Adrenal gland (tissue), 12 donors: ENCODE measurements around the gene ERLIN1. TPM values are rescaled to one million over a fixed set of nuclear protein-coding genes. Genes with fewer than 3 reads are reported as not detected.

Experiments
- DNase-seq, 7 donors: peaks; one replicate each; pipeline ENCODE4 v3.0.0-alpha.2; 2019 to 2020
- H3K27ac ChIP-seq, 5 donors: fragments of 200-600 bp; sonication (generic) in 4 of 5; 1 replicate in 3 of 5; 2 replicates in 2 of 5; pipeline versions ENCODE4 v1.5.1 to v1.8.0; 2016 to 2020; ENCODE audit warnings: mild to moderate bottlenecking in 1 of 5
- H3K27me3 ChIP-seq: fragments of 200-600 bp; 2 replicates; pipeline ENCODE4 v1.8.0; 2021
- H3K36me3 ChIP-seq, 2 donors: fragments of 200-600 bp; replicated peaks in 1 of 2; 1 replicate in 1 of 2; 2 replicates in 1 of 2; pipeline versions ENCODE4 v1.5.1 to v1.8.0; 2018 to 2022
- H3K4me1 ChIP-seq, 2 donors: fragments of 200-600 bp; replicated peaks in 1 of 2; 1 replicate in 1 of 2; 2 replicates in 1 of 2; pipeline versions ENCODE4 v1.5.1 to v1.8.0; 2018 to 2021
- H3K4me3 ChIP-seq, 4 donors: fragments of 200-600 bp; sonication (generic) in 3 of 4; one replicate each; pipeline ENCODE4 v1.5.1; 2016 to 2018
- H3K9me3 ChIP-seq, 3 donors: fragments of 200-600 bp; sonication (generic) in 1 of 3; replicated peaks in 1 of 3; 1 replicate in 2 of 3; 2 replicates in 1 of 3; pipeline versions ENCODE4 v1.5.1 to v1.8.0; 2016 to 2021
- POLR2A ChIP-seq, 2 donors: fragments of 450-650 bp; IDR thresholded peaks; one replicate each; pipeline ENCODE4 v1.6.1; 2017; ENCODE audit warnings: antibody characterized with exemption in 2 of 2, mild to moderate bottlenecking in 2 of 2, moderate library complexity in 1 of 2
- WGBS, 4 donors: extraction: QIAGEN DNeasy Blood & Tissue Kit in 2 of 4; methylation state at CpG; one replicate each; pipeline versions ENCODE4 v1.1.5 to v1.1.7; 2013 to 2017; 5-methylcytosine and 5-hydroxymethylcytosine counted together
- intact Hi-C, 2 donors: fragments of 100-400 bp; cut with DNase I; formaldehyde crosslinking; loops; one replicate each; pipeline versions ENCODE4 v1.14.1 to v1.15.0; 2022 to 2023
- polyA plus RNA-seq, 3 donors: library from polyadenylated mRNA; stranded (reverse); fragments of 200-250 nt in 2 of 3; fragments of 350-450 nt in 1 of 3; fragmentation: Illumina TruSeq in 1 of 3; extraction: RNeasy Lipid Tissue Mini Kit (QIAGEN cat#74804) in 1 of 3; gene quantifications; one replicate each; pipeline ENCODE4 v1.2.3, GENCODE V29; 2013 to 2014
- total RNA-seq, 9 donors: library from RNA; depleted of rRNA in 4 of 9; stranded (reverse); fragments of >200 nt in 4 of 9; fragments of 120-200 nt in 1 of 9; fragmentation: NEBNext Ultra II Directional in 1 of 9; extraction: Animal tissue kit (Norgen Biotek cat#: 25700) in 1 of 9; gene quantifications; one replicate each; pipeline versions ENCODE4 v1.1.0 to v1.2.4, GENCODE V29; 2013 to 2023
- TF ChIP-seq, protein P1 (sequence below), 6 experiments: fragments of 450-650 bp in 4 of 6; fragments of 200-600 bp in 2 of 6; sonication (generic) in 1 of 6; IDR thresholded peaks; 1 replicate in 5 of 6; 2 replicates in 1 of 6; pipeline versions ENCODE4 v1.5.1 to v1.8.0; 2016 to 2021; ENCODE audit warnings: antibody characterized with exemption in 6 of 6, mild to moderate bottlenecking in 2 of 6, moderate library complexity in 1 of 6
- donor health status: healthy with polysubstance abuse.
- donor health status: Bipolar disorder and iron deficiency.
- donor health status: DM: yes; HTN: yes; CAD: no.
- donor health status: DM: no; HTN: no; CAD: no.
- donor health status: DM: no; HTN: no; CAD: no.
- donor health status: DM: yes; HTN: yes; CAD: no.

ERLIN1 gene
- total and polyA plus RNA-seq, 12 donors = 3.6 to 32.8 (median 19.2) TPM

DNA sequence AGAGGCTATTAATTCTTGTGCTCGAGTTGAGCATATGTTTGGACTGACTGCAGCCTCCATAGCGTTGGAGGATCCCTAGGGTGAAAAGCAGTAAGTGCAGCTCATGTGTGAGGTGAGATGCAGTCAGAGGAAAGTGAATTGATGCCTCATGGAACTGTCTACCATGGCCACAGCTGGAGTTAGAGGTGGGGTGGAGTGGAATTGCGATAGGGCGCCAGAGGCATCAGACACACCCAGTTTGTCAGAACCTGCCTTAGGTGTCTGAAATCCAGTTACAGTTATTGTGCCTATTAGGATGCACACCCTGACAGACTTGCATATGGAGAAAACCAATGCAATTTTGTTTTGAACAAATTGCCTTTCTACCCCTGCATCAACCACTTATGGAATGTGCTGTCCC lies 39.4 kb downstream of the ERLIN1 start:
- intact Hi-C loops = no loop called here
- DNase-seq = no peak
- 66 to 89% (median 82%) methylated on average over 3 to 4 of the region's 4 CpGs for WGBS, 4 donors

DNA sequence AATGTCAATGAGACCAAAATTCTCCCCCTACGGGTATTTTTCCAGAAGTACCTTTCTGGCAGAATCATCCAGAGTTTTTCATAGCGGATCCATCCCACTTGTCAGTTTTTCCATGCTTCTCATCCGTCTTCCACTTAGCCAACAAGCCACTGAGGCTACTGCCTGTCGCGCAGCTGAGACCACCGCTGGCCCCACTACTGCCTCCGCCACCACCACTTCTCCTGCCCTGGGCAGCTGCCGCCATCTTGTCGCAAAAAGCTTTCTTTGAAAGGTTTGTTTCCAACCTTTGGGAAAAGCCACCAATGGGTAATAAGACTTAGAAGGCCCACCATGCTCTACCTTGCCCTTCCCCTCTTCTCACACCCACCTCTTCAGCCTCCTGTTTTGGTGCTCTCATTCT lies 42.1 kb downstream of the ERLIN1 start:
- H3K4me3 ChIP-seq = no peak overlapping the region
- no peaks in the 10 kb centered on the region for H3K27me3 ChIP-seq
- intact Hi-C loops = no loop called here
- no peaks in the 10 kb centered on the region for H3K4me1 ChIP-seq
- H3K27ac ChIP-seq = no peak overlapping the region
- no peaks in the 10 kb centered on the region for H3K36me3 ChIP-seq
- H3K9me3 ChIP-seq = no peaks in the 10 kb centered on the region
- 92 to 97% (median 96%) methylated on average over 9 of the region's 9 CpGs for WGBS, 4 donors
- TF ChIP-seq, protein P1, sequence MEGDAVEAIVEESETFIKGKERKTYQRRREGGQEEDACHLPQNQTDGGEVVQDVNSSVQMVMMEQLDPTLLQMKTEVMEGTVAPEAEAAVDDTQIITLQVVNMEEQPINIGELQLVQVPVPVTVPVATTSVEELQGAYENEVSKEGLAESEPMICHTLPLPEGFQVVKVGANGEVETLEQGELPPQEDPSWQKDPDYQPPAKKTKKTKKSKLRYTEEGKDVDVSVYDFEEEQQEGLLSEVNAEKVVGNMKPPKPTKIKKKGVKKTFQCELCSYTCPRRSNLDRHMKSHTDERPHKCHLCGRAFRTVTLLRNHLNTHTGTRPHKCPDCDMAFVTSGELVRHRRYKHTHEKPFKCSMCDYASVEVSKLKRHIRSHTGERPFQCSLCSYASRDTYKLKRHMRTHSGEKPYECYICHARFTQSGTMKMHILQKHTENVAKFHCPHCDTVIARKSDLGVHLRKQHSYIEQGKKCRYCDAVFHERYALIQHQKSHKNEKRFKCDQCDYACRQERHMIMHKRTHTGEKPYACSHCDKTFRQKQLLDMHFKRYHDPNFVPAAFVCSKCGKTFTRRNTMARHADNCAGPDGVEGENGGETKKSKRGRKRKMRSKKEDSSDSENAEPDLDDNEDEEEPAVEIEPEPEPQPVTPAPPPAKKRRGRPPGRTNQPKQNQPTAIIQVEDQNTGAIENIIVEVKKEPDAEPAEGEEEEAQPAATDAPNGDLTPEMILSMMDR (IDR thresholded peaks at IDR 0.05) = no peak
- no peak for TF ChIP-seq POLR2A (IDR thresholded peaks at IDR 0.05)
- DNase-seq = no peak

More for the DNA sequence above, 39.4 kb downstream of the ERLIN1 start:
- H3K27ac ChIP-seq = no peak overlapping the region
- no peak overlapping the region for H3K4me3 ChIP-seq
- H3K9me3 ChIP-seq = no peaks in the 10 kb centered on the region
- peaks cover 0 to 13% of the 10 kb centered on the region in 2 donors for H3K36me3 ChIP-seq
- no peaks in the 10 kb centered on the region for H3K4me1 ChIP-seq
- H3K27me3 ChIP-seq = no peaks in the 10 kb centered on the region
- TF ChIP-seq POLR2A (IDR thresholded peaks at IDR 0.05) = no peak
- TF ChIP-seq, protein P1 (IDR thresholded peaks at IDR 0.05) = no peak

DNA sequence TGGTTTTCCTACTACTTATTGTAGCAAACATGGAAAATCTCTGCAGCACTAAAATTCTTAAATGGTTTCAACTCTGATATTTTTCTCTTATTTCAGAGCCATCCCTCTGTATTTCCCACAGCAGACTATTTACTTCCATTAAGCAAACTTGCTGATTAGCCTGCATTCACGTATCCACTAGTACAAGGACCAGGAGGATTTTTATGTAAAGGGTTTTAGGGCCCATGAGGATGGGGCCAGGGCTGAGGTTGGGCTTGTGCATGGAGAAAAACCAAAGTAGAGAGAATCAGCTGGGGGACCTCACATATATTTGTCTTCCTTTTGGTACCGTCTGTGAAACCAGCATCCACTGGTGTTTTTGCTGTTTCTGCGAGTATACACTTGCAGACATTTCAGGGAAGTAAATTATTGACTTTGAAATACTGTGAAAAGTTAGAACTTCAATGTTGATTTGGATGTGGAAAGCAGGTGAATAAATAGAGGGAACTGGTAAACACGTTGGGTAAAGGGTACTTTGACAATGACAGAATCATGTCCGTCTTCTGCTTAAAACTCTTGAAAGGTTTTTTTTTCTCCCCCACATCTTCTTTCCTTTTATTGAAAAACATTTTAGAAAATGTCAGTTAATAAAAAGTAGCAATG lies 44.3 kb downstream of the ERLIN1 start:
- no peak for TF ChIP-seq POLR2A (IDR thresholded peaks at IDR 0.05)
- TF ChIP-seq, protein P1 (IDR thresholded peaks at IDR 0.05) = no peak
- intact Hi-C loops = no loop called here
- Histone ChIP-seq H3K36me3 (no peaks in the 10 kb centered on the region), H3K27ac (no peak overlapping the region), H3K9me3 (no peaks in the 10 kb centered on the region), H3K4me1 (no peaks in the 10 kb centered on the region), H3K4me3 (no peak overlapping the region), H3K27me3 (no peaks in the 10 kb centered on the region)
- no peak for DNase-seq
- WGBS, 4 donors = 69 to 81% (median 74%) methylated on average over 5 of the region's 5 CpGs

DNA sequence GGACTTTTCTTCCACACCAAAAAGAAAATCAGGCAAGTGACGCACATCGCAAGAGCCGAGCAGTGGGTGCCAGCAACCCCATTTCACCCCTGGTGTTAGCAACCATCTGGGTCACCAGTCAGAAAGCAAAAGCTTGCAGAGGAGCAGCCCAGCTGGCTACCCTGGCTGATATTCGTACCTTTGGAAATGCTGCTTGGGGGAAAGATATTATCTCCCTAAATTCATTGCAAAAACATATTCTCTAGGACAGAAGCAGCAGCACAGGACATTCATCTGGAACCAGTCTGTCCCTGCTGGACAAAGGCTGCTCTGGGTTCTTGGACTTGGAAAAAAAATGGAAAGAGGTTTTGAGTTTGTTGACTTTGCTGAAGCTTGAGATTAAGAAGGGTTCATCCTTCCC lies 45.8 kb downstream of the ERLIN1 start:
- no peak overlapping the region for H3K27ac ChIP-seq
- no peaks in the 10 kb centered on the region for H3K27me3 ChIP-seq
- H3K4me1 ChIP-seq = no peaks in the 10 kb centered on the region
- H3K36me3 ChIP-seq = no peaks in the 10 kb centered on the region
- intact Hi-C loops = no loop called here
- WGBS, 4 donors = 84 to 100% (median 87%) methylated on average over 1 to 4 of the region's 4 CpGs
- no peaks in the 10 kb centered on the region for H3K9me3 ChIP-seq
- H3K4me3 ChIP-seq = no peak overlapping the region
- DNase-seq = no peak
- TF ChIP-seq, protein P1 (IDR thresholded peaks at IDR 0.05) = no peak
- no peak for TF ChIP-seq POLR2A (IDR thresholded peaks at IDR 0.05)
